ENCODE measurements around the gene MFSD12. TPM values are rescaled to one million over a fixed set of nuclear protein-coding genes. Genes with fewer than 3 reads are reported as not detected.

The MFSD12 gene
- total RNA-seq, 4 donors from 2014 or later: 22.3 to 77.3 (median 48.7) TPM

DNA sequence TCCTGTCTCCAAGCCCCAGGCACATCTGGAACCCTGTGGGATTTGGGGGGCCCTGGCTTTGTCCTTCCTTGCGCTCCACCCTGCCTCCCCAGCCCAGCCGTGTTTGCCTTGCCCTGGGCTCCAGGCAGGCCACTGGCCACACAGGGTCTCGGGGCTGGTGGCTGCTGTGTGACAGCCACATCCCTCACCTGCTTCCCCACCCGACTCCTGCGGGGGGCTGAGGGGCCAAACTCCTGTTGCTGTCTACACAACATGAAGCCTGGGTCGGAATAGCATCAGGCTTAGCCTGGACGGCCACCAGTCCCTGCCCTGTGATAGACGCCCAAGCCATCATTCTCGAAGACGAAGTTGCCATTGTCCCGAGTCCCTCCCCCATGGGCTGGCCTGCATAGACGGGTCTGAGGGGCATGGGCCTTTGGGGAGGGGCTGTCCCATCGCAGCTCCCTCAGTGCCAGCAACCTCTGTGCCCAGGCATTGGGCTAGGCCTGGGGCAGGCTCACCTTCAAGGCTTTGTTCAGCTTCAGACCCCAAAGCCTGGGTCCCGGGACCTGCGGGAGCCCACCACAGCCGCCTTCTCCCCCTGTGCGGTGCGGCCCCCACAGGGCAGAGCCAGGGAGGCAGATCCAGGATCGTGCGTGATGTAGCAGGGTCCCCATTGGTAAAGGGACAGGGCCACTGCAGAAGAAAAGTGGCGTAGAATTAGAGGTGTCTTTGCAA lies 33.9 kb downstream of the MFSD12 start:
- intact Hi-C loops (cut with DNase I; ENCODE audit: low total_unique reads): no loop called here
- H3K9me3 ChIP-seq: no peaks in the 10 kb centered on the region
- no peaks in the 10 kb centered on the region for H3K27me3 ChIP-seq
- H3K27ac ChIP-seq: no peak overlapping the region
- TF ChIP-seq CTCF (IDR thresholded peaks at IDR 0.05 in 4 of 5, conservative IDR thresholded peaks at IDR 0.05 in 1 of 5) (no peak), POLR2A (IDR thresholded peaks at IDR 0.05) (no peak)
- DNase-seq: no peak
- ATAC-seq: no peak
- no peaks in the 10 kb centered on the region for H3K4me1 ChIP-seq
- no peak overlapping the region for H3K4me3 ChIP-seq
- in situ Hi-C loops (cut with MboI; ENCODE audit: low sequenced_read_pairs in 4 of 4): no loop called here
- H3K36me3 ChIP-seq: peaks cover 0 to 52% of the 10 kb centered on the region in 2 donors

DNA sequence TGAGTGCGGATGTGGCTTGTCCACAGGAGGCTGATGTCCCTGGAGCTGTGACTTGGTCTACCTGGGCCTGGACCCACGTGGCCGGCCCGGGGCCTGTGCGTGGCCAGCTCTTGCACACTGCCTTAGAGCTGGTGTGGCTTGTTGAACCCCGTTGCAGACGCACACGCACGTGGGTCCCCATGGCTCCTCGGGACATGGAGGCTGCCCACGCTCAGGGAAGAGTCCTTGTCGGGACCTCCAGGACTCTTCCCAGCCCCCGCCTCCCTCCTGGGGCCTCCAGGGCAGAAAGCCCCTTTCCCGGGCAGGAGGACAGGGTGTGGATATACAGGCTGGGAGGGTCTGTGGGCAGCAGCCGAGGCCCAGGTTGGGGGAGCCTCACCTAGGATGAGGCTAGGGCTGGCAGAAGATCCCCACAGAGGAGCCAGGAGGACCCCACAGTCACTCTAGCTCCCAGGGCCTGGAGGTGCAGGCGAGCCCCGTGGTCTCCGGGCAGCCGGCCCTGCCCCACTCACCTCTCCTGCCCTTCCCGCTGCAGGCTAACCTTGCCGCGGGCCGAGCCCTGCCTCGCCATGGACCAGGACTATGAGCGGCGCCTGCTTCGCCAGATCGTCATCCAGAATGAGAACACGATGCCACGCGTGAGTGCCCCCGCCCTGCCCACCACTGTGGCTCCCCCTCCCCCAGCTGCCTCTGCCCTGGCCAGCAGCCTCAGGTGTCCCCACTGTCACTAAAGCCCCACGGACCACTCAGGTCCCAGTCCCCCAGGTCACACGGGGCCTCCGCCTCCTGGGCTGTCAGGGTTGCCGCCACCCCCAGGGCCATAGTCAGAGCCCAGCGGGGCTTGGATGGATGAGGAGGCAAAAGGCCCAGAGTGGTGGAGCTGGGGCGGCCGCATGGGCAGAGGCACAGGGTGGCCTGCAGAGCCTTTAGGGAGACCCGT lies 34.7 kb downstream of the MFSD12 start:
- Histone ChIP-seq H3K27me3 (no peaks in the 10 kb centered on the region), H3K4me1 (no peaks in the 10 kb centered on the region), H3K4me3 (no peak overlapping the region), H3K9me3 (no peaks in the 10 kb centered on the region), H3K36me3 (peaks cover 0 to 47% of the 10 kb centered on the region in 2 donors), H3K27ac (no peak overlapping the region)
- no peak for TF ChIP-seq POLR2A (IDR thresholded peaks at IDR 0.05)
- ATAC-seq (no peak), DNase-seq (no peak)
- in situ Hi-C loops (cut with MboI; ENCODE audit: low sequenced_read_pairs in 4 of 4) (no loop called here), intact Hi-C loops (cut with DNase I; ENCODE audit: low total_unique reads) (no loop called here)

- Histone ChIP-seq H3K27ac (no peak overlapping the region), H3K4me3 (no peak overlapping the region), H3K4me1 (peaks cover 7 to 9% of the 10 kb centered on the region in 2 donors), H3K27me3 (no peaks in the 10 kb centered on the region), H3K9me3 (no peaks in the 10 kb centered on the region), H3K36me3 (peaks cover 0 to 31% of the 10 kb centered on the region in 2 donors)
- no peak for ATAC-seq
- TF ChIP-seq POLR2A (IDR thresholded peaks at IDR 0.05) (no peak), CTCF (IDR thresholded peaks at IDR 0.05 in 4 of 5, conservative IDR thresholded peaks at IDR 0.05 in 1 of 5) (no peak)
- in situ Hi-C loops (cut with MboI; ENCODE audit: low sequenced_read_pairs in 4 of 4): no loop called here
- intact Hi-C loops (cut with DNase I; ENCODE audit: low total_unique reads): no loop called here
- DNase-seq: no peak
These were observed 36.3 kb downstream of the MFSD12 start for GRCh38 chr19:3521104-3521445.

DNA sequence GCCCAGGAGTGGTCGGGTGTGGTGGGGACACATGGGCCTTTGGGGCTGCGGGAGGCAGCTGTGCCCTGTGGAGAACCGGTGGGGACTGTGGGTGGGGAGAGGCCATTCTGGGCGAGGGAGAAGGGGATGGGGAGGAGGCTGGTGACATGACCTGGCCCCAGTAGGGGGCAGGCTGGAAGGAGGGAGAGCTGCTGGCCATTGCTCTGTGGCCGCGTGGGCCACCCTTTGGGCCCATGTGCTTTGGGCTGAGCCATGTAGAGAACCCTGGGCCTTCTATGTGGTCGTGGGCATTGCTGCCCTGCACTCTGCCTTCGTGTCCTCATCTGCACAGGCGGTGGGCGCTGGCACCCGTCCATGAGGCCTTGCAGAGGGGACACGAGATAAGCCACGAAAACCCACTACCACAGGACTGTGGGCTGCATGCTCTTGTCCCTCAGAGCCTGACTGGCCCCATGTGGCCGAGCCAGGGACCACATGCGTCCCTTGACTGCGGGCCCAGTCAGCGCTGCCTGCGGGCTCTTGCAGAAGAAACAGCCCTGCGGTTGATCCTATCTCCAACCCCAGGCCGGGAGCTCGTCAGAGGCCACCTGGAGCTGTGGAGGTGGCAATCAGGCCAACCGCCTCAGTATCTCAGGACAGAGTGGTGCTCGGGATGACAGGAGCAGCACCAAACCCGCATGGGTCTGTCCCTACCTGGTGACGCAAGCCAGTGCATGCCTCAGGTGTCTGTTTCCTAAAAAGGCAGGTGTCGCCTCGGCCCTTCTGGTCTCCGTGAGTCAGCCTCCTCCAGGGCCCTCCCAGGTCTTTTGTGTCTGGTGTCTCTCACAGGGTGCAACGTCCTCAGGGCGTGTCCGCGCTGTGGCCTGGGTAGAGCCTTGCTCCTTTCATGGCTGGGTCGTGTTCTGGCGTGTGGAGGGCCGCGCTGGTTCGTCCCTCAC lies 37.0 kb downstream of the MFSD12 start:
- intact Hi-C loops (cut with DNase I; ENCODE audit: low total_unique reads): no loop called here
- in situ Hi-C loops (cut with MboI; ENCODE audit: low sequenced_read_pairs in 4 of 4): no loop called here
- no peak for ATAC-seq

More for the DNA sequence above, 37.0 kb downstream of the MFSD12 start:
- TF ChIP-seq POLR2A (IDR thresholded peaks at IDR 0.05) (no peak), CTCF (IDR thresholded peaks at IDR 0.05 in 4 of 5, conservative IDR thresholded peaks at IDR 0.05 in 1 of 5) (no peak)
- no peaks in the 10 kb centered on the region for H3K9me3 ChIP-seq
- H3K4me1 ChIP-seq: peaks cover 10% of the 10 kb centered on the region in 2 donors
- H3K27me3 ChIP-seq: no peaks in the 10 kb centered on the region
- H3K4me3 ChIP-seq: no peak overlapping the region
- no peak for DNase-seq
- peaks cover 0 to 26% of the 10 kb centered on the region in 2 donors for H3K36me3 ChIP-seq
- no peak overlapping the region for H3K27ac ChIP-seq
